WTC11 (cell line): ENCODE measurements around the gene VEGFA. TPM values are rescaled to one million over a fixed set of nuclear protein-coding genes. Genes with fewer than 3 reads are reported as not detected.

Source experiments
- ATAC-seq: fragments of 200-7000 bp; cut with Tn5 transposase; 2 replicates; pipeline ENCODE4 v1.10.0; 2021; ENCODE audit warnings: mild to moderate bottlenecking, moderate library complexity
- CTCF ChIA-PET: fragments of 300-600 bp; sonication (Branson Sonifier 250); formaldehyde crosslinking; loops from one replicate; lab custom pipeline; 2021; ENCODE audit warnings: antibody characterized with exemption; lab: Charles Lee
- POLR2A ChIA-PET: fragments of 350-600 bp; sonication (Branson Sonifier 250); formaldehyde crosslinking; loops from one replicate; lab custom pipeline; 2021; ENCODE audit warnings: antibody characterized with exemption; lab: Charles Lee
- DNase-seq: peaks from one replicate; pipeline ENCODE4 v3.0.0; 2021; ENCODE audit warnings: low spot score
- H3K27ac Mint-ChIP-seq: 2 replicates; pipeline ENCODE4 v1.8.0; 2021; ENCODE audit warnings: mixed read lengths
- H3K27me3 Mint-ChIP-seq: 2 replicates; pipeline ENCODE4 v1.8.0; 2021; ENCODE audit warnings: low read depth, mild to moderate bottlenecking, moderate library complexity, mixed read lengths
- H3K36me3 Mint-ChIP-seq: 2 replicates; pipeline ENCODE4 v1.8.0; 2021; ENCODE audit warnings: mixed read lengths
- H3K4me1 Mint-ChIP-seq: 2 replicates; pipeline ENCODE4 v1.8.0; 2022; ENCODE audit warnings: mixed read lengths
- H3K4me3 Mint-ChIP-seq: 2 replicates; pipeline ENCODE4 v1.8.0; 2021; ENCODE audit warnings: mild to moderate bottlenecking, moderate library complexity, mixed read lengths
- H3K9me3 Mint-ChIP-seq: 2 replicates; pipeline ENCODE4 v1.8.0; 2021; ENCODE audit warnings: mixed read lengths
- ESRRA ChIP-seq: sonication (generic); formaldehyde crosslinking; IDR thresholded peaks from 2 replicates; pipeline ENCODE4 v1.8.1; 2022; ENCODE audit warnings: mild to moderate bottlenecking, missing genetic modification reagents, borderline replicate concordance
- ETV6 ChIP-seq: sonication (generic); formaldehyde crosslinking; IDR thresholded peaks from 2 replicates; pipeline ENCODE4 v1.8.1; 2022; ENCODE audit warnings: mild to moderate bottlenecking, missing genetic modification reagents
- FOXJ3 ChIP-seq: sonication (generic); formaldehyde crosslinking; IDR thresholded peaks from 2 replicates; pipeline ENCODE4 v1.9.0; 2021; ENCODE audit warnings: missing genetic modification reagents, mild to moderate bottlenecking, borderline replicate concordance
- GABPB1 ChIP-seq: sonication (generic); formaldehyde crosslinking; IDR thresholded peaks from 2 replicates; pipeline ENCODE4 v1.8.1; 2023; ENCODE audit warnings: mild to moderate bottlenecking, missing genetic modification reagents
- IRF2 ChIP-seq: sonication (generic); formaldehyde crosslinking; IDR thresholded peaks from 2 replicates; pipeline ENCODE4 v1.8.0; 2022; ENCODE audit warnings: low read depth, missing genetic modification reagents, borderline replicate concordance
- NFE2L1 ChIP-seq: sonication (generic); formaldehyde crosslinking; IDR thresholded peaks from 2 replicates; pipeline ENCODE4 v1.8.1; 2023; ENCODE audit warnings: missing genetic modification reagents
- NFYB ChIP-seq: sonication (generic); formaldehyde crosslinking; conservative IDR thresholded peaks from 2 replicates; pipeline ENCODE4 v1.8.0; 2022; ENCODE audit warnings: low read depth, missing genetic modification reagents
- NR1H2 ChIP-seq: sonication (generic); formaldehyde crosslinking; IDR thresholded peaks from 2 replicates; pipeline ENCODE4 v1.9.0; 2021; ENCODE audit warnings: mild to moderate bottlenecking, moderate library complexity, missing genetic modification reagents
- NR3C1 ChIP-seq: sonication (generic); formaldehyde crosslinking; conservative IDR thresholded peaks from 2 replicates; pipeline ENCODE4 v1.8.1; 2023; ENCODE audit warnings: low read depth, mild to moderate bottlenecking, missing genetic modification reagents
- PRRX2 ChIP-seq: fragments of 250-450 bp; sonication (Bioruptor Pico); IDR thresholded peaks from 2 replicates; pipeline ENCODE4 v1.8.0; 2021; ENCODE audit warnings: mild to moderate bottlenecking
- SP1 ChIP-seq: sonication (generic); formaldehyde crosslinking; conservative IDR thresholded peaks from 2 replicates; pipeline ENCODE4 v1.8.1; 2022; ENCODE audit warnings: missing genetic modification reagents
- TCF7 ChIP-seq: sonication (generic); formaldehyde crosslinking; IDR thresholded peaks from 2 replicates; pipeline ENCODE4 v1.8.0; 2022; ENCODE audit warnings: mild to moderate bottlenecking, low read depth, missing genetic modification reagents, moderate library complexity
- TEAD1 ChIP-seq: sonication (generic); formaldehyde crosslinking; IDR thresholded peaks from 2 replicates; pipeline ENCODE4 v1.8.0; 2022; ENCODE audit warnings: mild to moderate bottlenecking, missing genetic modification reagents
- ZBTB21 ChIP-seq: sonication (generic); formaldehyde crosslinking; IDR thresholded peaks from 2 replicates; pipeline ENCODE4 v1.8.1; 2023; ENCODE audit warnings: mild to moderate bottlenecking, missing genetic modification reagents, borderline replicate concordance
- ZNF121 ChIP-seq: sonication (generic); formaldehyde crosslinking; IDR thresholded peaks from 2 replicates; pipeline ENCODE4 v1.8.0; 2023; ENCODE audit warnings: missing genetic modification reagents
- ZNF219 ChIP-seq: sonication (generic); formaldehyde crosslinking; IDR thresholded peaks from 2 replicates; pipeline ENCODE4 v1.8.0; 2023; ENCODE audit warnings: missing genetic modification reagents, mild to moderate bottlenecking, borderline replicate concordance
- ZNF232 ChIP-seq: sonication (generic); formaldehyde crosslinking; IDR thresholded peaks from 2 replicates; pipeline ENCODE4 v1.8.0; 2022; ENCODE audit warnings: mild to moderate bottlenecking, missing genetic modification reagents
- total RNA-seq: library from RNA; stranded (reverse); gene quantifications from 3 replicates; pipeline ENCODE4 v1.2.3, GENCODE V29; 2021
- TF ChIP-seq, protein P1 (sequence below): fragments of 250-450 bp; sonication (Bioruptor Pico); IDR thresholded peaks from 2 replicates; pipeline ENCODE4 v1.9.0; 2021; ENCODE audit warnings: mild to moderate bottlenecking
- TF ChIP-seq, protein P2 (sequence below): fragments of 250-450 bp; sonication (Bioruptor Pico); IDR thresholded peaks from 2 replicates; pipeline ENCODE4 v1.8.0; 2021; ENCODE audit warnings: mild to moderate bottlenecking
- TF ChIP-seq, protein P3 (sequence below): fragments of 250-450 bp; sonication (Bioruptor Pico); IDR thresholded peaks from 2 replicates; pipeline ENCODE4 v2.1.2; 2022; ENCODE audit warnings: mild to moderate bottlenecking, moderate library complexity
- TF ChIP-seq, protein P4 (sequence below): sonication (generic); formaldehyde crosslinking; IDR thresholded peaks from 2 replicates; pipeline ENCODE4 v1.8.1; 2022; ENCODE audit warnings: low read depth, mild to moderate bottlenecking, moderate library complexity, missing genetic modification reagents, borderline replicate concordance

Gene VEGFA
- total RNA-seq, 1 experiment from 2014 or later = 43.8 TPM

DNA sequence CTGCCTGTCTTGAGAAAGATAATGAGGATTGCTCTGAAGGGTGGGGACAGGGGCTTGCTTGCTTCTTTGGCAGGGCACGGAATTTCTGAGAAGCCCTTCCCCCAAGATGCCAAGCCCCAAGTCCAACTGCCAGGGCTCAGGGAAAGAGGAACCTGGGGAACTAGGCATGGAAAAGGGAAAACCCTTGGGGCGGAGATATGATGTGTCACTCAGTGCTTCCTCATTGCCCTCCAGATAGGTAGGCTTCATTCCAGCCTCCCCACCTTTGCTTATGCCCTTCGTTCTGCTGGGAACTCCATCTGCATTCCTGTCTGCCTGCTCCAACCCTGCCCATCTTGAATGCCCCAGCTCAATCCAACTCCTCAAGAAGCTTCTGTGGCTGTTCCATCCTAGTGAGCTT is 61.2 kb downstream of the VEGFA start (continued):
- TF ChIP-seq ESRRA = no peak
- no peak for TF ChIP-seq SP1 (CRISPR knock-in tag)
- TF ChIP-seq ETV6 (CRISPR knock-in tag) = no peak

DNA sequence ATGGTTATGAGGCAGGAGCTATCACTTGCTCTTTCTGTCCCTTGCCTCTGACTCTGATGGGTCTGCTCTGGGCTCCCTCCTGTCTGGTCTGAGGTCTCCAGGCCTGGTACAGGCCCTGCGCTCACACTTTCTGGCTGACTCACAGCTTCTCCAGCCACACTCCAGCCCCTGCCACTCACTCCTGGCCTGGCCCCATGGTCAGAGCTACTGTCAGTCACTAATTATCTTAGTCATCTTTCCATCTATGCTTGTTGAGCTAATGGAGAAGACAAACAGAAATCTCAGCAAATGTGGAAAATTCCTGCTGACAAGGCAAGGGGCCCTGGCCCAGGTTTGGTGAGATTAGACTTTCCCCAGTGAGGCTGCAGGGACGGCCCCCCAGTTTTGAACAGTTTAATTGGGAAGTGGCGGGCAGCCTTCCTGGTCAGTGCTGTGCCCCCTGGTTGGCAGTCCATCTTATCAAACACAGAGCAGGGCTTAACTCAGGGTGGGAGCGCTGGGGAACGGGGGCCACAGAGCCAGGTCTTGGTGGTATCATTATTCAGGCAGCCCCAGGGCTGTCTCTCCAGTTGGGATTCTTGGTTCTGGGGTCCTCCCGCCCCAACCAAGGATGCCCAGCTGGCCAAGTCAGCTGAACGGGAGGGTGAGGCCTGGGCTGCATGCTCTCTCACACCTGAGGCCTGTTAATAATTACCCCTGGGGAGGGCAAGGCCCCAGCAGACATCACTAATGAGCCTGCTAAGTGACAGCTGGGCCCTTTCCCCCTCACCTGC is 63.4 kb downstream of the VEGFA start:
- POLR2A ChIA-PET = no interaction called here
- H3K36me3 Mint-ChIP-seq = no peaks in the 10 kb centered on the region
- no peak for TF ChIP-seq ZNF121 (CRISPR knock-in tag)
- TF ChIP-seq NR3C1 (CRISPR knock-in tag) = no peak
- TF ChIP-seq IRF2 (CRISPR knock-in tag) = no peak
- peak; percentile 12; the same call in 1 of the 2 replicates for TF ChIP-seq GABPB1 (CRISPR knock-in tag)
- no peak for TF ChIP-seq PRRX2
- TF ChIP-seq, all 79 proteins: peak for 1
- peaks cover 3% of the 10 kb centered on the region; the same call in 1 of the 2 replicates for H3K9me3 Mint-ChIP-seq
- H3K4me3 Mint-ChIP-seq = no peak overlapping the region
- DNase-seq = no peak
- CTCF ChIA-PET = interaction anchor here (1.5 kb wide), 1 partner anchor 229 kb away, joined by 6 read pairs; no protein-coding TSS in a partner anchor
- no peaks in the 10 kb centered on the region for H3K27me3 Mint-ChIP-seq
- H3K27ac Mint-ChIP-seq = no peak overlapping the region
- no peak for ATAC-seq
- peaks cover 12% of the 10 kb centered on the region for H3K4me1 Mint-ChIP-seq

DNA sequence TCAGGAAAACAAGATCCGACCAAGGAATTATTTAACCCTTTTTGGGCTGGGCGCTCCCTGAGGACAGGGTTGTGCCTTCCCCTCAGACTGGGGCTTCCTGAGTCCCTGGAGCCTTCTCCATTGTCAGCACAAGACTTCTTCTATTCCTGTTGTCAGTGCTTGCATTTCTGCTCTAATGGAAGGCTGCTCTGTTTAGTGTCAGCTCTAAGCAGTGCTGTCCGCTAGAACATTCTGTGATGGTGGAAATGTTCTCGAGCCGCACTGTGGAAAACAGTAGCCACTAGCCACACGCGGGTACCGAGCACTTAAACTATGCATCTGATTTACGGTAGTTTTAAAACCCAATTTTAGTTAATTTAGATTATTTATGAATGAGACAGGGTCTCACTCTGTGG is 64.0 kb downstream of the VEGFA start:
- CTCF ChIA-PET = no interaction called here
- no peak for DNase-seq
- Mint-ChIP-seq H3K4me1 (peaks cover 10% of the 10 kb centered on the region), H3K9me3 (peaks cover 3% of the 10 kb centered on the region; the same call in 1 of the 2 replicates), H3K4me3 (no peak overlapping the region), H3K27ac (no peak overlapping the region), H3K27me3 (no peaks in the 10 kb centered on the region), H3K36me3 (no peaks in the 10 kb centered on the region)
- POLR2A ChIA-PET = no interaction called here
- ATAC-seq = no peak
- TF ChIP-seq, protein P1, sequence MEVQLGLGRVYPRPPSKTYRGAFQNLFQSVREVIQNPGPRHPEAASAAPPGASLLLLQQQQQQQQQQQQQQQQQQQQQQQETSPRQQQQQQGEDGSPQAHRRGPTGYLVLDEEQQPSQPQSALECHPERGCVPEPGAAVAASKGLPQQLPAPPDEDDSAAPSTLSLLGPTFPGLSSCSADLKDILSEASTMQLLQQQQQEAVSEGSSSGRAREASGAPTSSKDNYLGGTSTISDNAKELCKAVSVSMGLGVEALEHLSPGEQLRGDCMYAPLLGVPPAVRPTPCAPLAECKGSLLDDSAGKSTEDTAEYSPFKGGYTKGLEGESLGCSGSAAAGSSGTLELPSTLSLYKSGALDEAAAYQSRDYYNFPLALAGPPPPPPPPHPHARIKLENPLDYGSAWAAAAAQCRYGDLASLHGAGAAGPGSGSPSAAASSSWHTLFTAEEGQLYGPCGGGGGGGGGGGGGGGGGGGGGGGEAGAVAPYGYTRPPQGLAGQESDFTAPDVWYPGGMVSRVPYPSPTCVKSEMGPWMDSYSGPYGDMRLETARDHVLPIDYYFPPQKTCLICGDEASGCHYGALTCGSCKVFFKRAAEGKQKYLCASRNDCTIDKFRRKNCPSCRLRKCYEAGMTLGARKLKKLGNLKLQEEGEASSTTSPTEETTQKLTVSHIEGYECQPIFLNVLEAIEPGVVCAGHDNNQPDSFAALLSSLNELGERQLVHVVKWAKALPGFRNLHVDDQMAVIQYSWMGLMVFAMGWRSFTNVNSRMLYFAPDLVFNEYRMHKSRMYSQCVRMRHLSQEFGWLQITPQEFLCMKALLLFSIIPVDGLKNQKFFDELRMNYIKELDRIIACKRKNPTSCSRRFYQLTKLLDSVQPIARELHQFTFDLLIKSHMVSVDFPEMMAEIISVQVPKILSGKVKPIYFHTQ (CRISPR knock-in tag) = no peak
- TF ChIP-seq FOXJ3 = no peak
- no peak for TF ChIP-seq ZNF219 (CRISPR knock-in tag)
- no peak for TF ChIP-seq TEAD1
- no peak for TF ChIP-seq NR1H2
- TF ChIP-seq, protein P2, sequence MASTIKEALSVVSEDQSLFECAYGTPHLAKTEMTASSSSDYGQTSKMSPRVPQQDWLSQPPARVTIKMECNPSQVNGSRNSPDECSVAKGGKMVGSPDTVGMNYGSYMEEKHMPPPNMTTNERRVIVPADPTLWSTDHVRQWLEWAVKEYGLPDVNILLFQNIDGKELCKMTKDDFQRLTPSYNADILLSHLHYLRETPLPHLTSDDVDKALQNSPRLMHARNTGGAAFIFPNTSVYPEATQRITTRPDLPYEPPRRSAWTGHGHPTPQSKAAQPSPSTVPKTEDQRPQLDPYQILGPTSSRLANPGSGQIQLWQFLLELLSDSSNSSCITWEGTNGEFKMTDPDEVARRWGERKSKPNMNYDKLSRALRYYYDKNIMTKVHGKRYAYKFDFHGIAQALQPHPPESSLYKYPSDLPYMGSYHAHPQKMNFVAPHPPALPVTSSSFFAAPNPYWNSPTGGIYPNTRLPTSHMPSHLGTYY (CRISPR knock-in tag) = no peak
- no peak for TF ChIP-seq NFE2L1 (CRISPR knock-in tag)

DNA sequence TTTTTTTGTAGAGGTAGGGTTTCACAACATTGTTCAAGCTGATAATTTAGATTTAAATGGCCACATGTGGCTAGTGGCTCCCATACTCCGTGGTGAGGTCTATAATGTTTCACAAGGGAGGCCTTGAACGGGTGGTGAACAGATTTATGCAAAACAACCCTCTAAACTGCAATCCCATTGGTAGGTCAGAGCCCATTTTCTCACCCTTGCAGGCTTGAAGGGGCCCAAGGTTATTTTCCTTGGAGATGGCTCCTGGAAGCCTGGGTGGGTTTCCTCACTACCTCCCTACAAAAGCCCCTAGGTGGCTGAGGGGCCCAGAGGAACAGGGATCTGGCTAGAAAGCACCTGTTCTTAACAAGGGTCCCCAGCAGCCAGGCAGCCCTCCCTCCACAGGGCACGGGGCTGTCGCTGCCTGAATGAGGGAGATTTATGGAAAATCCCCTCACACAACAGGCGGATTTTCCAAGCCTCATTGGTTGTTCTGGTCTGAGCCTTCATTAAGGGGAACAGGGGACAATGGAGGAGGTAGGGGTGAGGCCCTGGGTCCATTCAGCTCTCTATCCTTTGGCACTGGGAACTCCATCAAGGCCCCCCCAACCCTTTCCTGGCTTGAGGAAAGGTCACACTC is 64.6 kb downstream of the VEGFA start:
- Mint-ChIP-seq H3K9me3 (no peaks in the 10 kb centered on the region), H3K36me3 (no peaks in the 10 kb centered on the region), H3K4me1 (peaks cover 10% of the 10 kb centered on the region), H3K27me3 (no peaks in the 10 kb centered on the region), H3K4me3 (no peak overlapping the region), H3K27ac (no peak overlapping the region)
- POLR2A ChIA-PET = no interaction called here
- no peak for DNase-seq
- CTCF ChIA-PET = no interaction called here
- ATAC-seq = no peak
- TF ChIP-seq, protein P3, sequence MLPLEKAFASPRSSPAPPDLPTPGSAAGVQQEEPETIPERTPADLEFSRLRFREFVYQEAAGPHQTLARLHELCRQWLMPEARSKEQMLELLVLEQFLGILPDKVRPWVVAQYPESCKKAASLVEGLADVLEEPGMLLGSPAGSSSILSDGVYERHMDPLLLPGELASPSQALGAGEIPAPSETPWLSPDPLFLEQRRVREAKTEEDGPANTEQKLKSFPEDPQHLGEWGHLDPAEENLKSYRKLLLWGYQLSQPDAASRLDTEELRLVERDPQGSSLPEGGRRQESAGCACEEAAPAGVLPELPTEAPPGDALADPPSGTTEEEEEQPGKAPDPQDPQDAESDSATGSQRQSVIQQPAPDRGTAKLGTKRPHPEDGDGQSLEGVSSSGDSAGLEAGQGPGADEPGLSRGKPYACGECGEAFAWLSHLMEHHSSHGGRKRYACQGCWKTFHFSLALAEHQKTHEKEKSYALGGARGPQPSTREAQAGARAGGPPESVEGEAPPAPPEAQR (CRISPR knock-in tag) = no peak
- TF ChIP-seq, protein P4, sequence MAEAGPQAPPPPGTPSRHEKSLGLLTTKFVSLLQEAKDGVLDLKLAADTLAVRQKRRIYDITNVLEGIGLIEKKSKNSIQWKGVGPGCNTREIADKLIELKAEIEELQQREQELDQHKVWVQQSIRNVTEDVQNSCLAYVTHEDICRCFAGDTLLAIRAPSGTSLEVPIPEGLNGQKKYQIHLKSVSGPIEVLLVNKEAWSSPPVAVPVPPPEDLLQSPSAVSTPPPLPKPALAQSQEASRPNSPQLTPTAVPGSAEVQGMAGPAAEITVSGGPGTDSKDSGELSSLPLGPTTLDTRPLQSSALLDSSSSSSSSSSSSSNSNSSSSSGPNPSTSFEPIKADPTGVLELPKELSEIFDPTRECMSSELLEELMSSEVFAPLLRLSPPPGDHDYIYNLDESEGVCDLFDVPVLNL = no peak
- TF ChIP-seq NFYB (no peak), ZBTB21 (CRISPR knock-in tag) (no peak), ZNF232 (CRISPR knock-in tag) (no peak), NR3C1 (CRISPR knock-in tag) (no peak), TCF7 (CRISPR knock-in tag) (no peak)
